Activated CD8-positive, alpha-beta memory T cell treated with anti-CD3 and anti-CD28 coated beads for 4 hours (primary cell): Measurements from ENCODE around the gene SASH1.
"Not testable (repeated sequence)": the region's sequence is repeated elsewhere in the genome, so short reads cannot be mapped to it uniquely, and the experiment has no call there.

Source experiments
- DNase-seq, 2 donors: peaks; one replicate each; pipeline ENCODE4 v3.0.0-alpha.2; 2020; ENCODE audit warnings: low read depth in 2 of 2

The SASH1 gene

GRCh38 chr6:148585641-148586040, 243.0 kb downstream of the SASH1 start:
- DNase-seq, result not testable (repeated sequence)

DNA sequence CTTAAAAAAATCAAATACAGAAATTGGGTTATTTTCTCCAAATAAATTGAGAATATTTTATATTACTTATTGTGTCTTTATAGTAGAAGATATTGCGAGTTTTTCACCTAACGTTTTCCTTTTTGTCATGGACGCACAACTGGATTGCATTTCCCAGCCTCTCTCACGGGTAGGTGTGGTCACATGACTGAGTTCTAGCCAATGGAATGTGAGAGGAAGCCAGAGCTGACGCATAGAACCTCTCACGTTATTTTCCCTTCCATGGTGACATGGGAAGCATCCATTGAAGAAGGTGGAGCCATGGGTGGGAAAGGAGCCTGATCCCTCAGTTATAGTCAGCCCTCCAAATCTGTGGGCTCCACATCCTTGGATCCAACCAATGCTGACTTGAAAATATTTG, 248.2 kb downstream of the SASH1 start:
- no peak for DNase-seq

DNA sequence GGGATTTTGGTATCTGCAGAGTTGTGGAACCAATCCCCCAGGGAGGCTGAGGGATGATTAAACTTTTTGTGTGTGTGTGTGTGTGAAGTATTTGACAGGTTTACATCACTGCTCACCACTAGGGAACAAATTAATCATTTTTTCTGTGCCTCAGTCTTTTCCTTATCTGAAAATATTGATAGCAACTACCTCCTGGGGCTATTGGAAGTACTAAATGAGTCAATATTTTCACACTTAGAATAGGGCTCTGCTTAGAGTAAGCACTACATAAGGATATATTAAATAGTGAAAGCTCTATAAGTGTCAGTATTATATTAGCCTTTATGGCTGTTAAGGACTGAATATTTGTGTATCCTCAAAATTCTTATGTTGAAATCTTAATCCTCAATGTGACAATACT, 249.0 kb downstream of the SASH1 start:
- no peak for DNase-seq

DNA sequence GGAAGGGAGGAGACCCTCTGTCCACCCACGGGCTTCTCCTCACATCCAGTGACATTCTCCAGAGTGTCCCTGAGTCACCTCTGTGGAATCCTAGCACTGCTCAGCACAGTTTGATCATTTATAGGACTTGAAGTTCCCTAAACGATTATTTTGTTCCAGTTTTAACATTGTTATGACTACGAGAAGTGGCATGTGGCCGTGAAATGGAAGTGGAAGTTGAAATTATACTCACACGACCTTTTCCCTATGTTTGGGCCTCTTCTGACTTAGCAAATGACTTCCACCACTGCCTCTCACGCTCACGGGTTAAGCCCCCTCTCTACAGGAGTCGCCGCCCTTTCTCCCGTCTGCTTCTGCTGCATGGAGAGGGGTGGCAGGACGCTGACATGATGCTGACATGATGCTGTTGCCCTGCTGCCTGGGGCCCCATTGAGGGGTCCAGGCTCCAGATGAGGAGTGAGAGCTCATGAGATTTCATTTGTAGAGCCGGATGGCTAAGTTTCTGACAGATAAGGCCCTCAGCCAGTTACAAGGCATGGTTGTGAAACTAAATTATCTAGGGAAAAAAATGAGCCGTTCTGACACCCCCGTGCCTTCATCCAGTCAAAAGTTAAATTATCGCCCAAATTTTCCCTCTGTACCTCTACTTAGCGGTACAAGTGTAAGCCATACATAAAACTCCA, 250.6 kb downstream of the SASH1 start:
- no peak for DNase-seq

GRCh38 chr6:148593813-148594170, 251.2 kb downstream of the SASH1 start:
- no peak for DNase-seq

GRCh38 chr6:148595550-148595949, 252.9 kb downstream of the SASH1 start:
- no peak for DNase-seq

DNA sequence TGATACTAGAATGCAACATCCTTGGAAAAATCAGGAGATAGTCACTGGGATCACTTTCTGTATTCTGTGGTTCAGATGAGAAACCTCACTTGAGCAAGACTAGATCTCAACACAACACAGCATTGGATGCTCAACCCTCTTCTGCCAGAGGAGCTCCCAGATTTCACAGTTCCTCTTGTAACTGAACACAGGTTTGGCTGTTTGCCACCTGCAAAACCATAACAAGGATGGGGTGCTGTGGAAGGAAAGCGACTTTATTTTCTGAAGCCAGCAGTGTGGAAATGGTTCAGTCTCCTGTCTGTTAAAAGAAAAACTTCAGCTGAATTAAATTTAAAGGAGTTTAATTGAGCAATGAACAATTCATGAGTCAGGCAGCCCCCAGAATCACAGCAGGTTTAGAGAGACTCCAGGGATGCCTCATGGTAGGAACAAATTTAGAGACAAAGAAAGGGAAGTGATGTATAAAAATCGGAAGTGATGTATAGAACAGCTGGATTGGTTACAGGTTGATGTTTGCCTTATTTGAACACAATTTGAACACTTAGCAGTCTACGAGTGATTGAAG, 254.3 kb downstream of the SASH1 start:
- no peak for DNase-seq

GRCh38 chr6:148598724-148599123, 256.1 kb downstream of the SASH1 start:
- no peak for DNase-seq

DNA sequence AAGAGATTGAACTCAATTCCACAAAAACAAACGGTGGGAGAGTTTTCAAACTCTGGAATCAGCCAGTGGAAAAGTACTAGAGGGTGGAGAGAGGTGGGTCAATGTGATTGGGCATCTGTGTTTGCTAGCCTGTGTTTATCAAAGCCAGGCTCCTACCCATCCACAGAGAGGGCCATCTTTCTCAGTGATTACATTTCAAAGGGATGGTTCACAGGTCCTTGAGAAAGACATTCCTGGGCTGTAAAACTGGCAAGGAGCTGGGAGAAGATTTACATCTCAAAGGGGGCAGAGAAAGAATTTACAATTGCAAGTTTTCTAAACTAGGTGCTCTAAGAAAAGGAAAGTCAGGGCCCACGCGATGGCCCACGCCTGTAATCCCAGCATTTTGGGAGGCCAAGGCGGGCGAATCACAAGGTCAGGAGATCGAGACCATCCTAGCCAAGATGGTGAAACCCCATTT, 257.4 kb downstream of the SASH1 start:
- no peak for DNase-seq
